Ammon's horn (tissue), 1 donor: ENCODE data around the gene CPED1.

Experiments
- DNase-seq: peaks from one replicate; pipeline ENCODE4 v3.0.0-alpha.2; 2016; ENCODE audit warnings: low spot score

Gene CPED1

DNA sequence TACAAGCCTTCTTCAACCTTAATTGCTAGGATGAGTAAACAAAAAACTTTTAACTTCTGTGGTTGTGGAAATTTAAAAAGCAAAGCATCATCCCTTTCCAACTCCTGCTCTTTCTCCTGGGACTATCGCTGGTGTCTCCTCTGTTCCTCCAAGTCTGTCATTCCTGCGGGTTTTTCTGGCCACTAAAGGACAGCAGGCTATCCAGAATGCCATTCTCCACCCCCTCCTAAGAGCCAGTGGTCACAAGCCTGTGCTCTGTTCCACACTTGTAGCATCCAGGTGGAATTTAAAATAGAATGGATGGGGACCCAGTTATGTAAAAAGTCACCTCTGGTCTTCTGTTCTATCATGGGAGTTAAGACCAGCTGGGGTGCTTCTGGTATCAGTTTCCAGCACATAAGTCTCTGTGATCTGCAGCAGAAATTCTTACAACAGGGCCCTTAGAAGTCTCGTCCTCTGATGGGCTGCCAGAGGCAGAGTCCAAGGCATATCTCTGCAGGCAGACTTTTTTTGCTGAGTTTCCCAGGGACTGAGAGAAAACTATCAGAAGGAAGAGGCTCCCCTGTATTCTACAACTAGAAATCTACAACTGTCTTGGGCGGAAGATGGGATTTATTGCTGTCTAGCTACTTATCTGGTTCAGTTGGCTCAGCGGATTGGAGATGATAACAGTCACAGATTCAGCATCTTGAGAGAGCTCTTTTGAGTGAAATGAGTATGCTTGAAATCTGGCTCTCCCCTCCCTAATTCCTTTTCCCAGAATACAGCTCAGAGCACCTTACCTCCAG lies 335.2 kb downstream of the CPED1 start:
- no peak for DNase-seq

DNA sequence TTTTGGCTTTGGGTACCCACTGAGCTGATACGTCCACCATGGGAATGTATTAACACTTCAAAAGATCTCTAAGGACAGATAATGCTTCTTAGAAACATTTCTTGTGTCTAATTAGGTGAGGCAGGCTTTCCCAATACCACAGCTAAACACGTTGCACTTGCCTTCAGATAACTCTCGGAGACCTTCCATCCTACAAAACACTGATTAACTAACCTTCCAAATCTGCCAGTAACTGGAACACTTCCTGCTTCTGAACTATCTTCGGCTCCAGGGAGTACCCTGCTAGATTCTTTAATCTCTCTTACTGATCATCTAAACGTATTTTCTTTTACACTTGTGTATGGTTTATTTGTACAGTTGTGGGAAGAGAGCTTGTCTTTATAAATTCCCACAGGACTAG lies 339.2 kb downstream of the CPED1 start:
- DNase-seq = no peak

DNA sequence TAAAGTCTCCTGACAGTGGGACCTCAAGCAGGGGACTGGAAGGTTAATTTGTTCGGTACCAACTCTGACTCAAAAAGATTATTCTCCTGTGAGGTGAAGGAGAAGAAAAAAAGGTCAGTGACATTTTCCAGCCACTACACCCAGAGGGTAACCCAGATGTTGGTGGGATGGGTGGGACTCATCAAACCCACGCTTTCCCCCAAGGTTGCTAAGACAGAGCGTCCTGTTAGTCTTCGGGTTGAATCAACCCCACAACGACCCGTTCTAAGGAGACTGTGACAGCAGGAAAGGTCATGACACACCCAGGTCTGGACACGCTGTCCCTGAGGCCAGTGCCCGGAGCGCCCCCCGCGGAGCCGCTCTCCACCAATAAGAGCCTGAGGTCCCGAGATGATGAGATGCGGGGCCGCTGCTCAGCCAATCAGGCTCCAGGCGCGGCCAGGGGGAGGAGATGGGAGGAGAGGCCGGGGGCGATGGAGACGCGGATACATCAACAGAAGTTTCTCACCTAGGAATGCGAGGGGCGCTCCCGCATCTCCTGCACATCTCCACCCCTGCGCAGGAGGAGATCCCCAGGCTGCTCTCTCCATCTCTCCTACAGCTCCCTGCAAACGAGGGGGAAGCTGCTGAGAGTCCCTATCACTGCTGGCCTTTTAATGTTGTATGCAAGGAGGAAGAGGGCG lies 340.1 kb downstream of the CPED1 start, which contains the start of gene WNT16:
WNT16 (plus strand) TSS at position 493 of the 683 bp plus-strand sequence. CDS start 293 bp downstream, outside the sequence.
- peak; percentile 8 for DNase-seq

DNA sequence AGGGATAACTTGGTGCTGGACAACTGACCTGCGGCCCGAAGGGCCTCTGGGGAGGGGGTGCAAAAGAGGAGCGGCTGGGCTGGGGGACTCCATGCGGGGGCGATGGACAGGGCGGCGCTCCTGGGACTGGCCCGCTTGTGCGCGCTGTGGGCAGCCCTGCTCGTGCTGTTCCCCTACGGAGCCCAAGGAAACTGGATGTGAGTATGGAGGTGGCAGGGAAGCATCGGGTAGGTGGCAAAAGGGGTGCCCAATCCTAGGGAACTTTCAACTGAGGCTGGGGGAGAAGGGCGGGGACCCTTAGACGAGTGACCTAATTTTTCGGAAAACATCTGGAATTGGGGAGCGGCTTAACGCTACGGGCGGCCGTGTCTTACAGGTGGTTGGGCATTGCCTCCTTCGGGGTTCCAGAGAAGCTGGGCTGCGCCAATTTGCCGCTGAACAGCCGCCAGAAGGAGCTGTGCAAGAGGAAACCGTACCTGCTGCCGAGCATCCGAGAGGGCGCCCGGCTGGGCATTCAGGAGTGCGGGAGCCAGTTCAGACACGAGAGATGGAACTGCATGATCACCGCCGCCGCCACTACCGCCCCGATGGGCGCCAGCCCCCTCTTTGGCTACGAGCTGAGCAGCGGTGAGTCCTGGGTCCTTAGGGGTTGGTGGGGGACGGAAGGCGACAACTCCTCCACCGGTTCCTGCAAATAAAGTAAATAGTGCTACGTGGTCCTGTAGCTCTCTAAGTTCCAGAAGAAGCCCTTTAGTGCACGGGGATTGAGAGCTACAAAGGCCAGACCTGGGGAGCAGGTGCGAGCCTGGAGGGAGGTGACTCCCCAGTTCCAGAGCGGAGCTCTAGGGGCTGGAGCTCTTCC lies 340.9 kb downstream of the CPED1 start:
- DNase-seq = no peak

DNA sequence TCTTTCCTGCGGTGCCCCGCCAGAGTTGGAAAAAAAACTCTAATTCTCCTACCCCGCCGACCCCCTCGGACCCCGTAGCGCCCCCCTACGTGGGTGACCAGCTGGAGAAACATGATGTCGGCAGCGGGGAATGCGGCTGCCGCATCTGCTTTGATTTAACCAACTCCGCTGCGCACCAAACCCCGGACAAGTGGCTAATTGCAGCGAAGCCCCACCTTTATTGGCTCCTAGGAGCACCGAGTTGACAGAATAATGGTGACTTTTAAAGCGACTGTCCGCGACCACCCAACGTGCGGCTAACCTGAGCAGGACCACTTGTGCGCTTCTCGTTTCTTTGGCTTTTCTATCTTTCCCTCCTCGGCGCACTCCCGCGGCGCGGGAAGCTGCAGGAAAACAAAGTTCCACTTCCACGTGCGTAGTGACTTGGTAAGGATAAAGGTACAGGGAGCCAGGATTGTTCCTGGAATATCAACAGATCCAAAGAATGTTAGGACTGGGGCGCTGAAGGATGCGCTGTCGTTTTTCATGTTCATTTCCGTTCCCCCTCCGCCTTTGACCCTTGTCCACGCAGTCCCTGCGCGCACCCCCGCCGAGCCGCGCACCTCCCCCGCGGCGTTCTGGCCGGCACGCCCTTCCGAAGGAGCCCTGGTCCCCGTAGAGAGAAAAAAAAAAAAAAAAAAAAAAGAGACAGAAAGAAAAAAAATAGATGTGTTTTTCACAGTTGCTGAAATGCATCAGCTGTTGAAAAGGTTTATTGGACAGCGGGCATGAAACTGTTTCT lies 341.7 kb downstream of the CPED1 start:
- DNase-seq = no peak

DNA sequence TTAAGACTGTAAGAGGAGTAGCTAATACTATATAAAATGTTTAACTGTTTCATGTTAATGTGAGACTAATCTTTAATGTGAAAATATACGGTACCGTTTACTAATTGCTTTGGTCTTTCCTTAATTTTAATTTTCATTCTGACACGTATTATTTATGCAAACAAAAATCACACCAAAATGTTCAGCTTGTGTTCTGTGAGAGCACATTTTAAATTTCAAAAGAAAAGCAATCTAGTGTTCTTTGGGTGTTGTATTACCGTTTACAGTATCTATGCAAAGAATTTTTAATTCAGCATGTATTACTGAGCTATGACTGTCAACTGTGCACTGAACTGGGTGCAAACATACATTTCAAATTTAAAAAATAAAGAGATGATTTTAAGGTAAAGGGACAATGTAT lies 342.5 kb downstream of the CPED1 start:
- DNase-seq = no peak

DNA sequence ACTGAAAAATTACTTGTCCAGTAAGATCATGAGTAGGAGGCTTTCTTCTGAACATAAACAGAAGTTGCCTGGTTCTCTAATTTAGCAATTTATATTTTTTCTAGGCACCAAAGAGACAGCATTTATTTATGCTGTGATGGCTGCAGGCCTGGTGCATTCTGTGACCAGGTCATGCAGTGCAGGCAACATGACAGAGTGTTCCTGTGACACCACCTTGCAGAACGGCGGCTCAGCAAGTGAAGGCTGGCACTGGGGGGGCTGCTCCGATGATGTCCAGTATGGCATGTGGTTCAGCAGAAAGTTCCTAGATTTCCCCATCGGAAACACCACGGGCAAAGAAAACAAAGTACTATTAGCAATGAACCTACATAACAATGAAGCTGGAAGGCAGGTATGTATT lies 343.1 kb downstream of the CPED1 start:
- DNase-seq = no peak

DNA sequence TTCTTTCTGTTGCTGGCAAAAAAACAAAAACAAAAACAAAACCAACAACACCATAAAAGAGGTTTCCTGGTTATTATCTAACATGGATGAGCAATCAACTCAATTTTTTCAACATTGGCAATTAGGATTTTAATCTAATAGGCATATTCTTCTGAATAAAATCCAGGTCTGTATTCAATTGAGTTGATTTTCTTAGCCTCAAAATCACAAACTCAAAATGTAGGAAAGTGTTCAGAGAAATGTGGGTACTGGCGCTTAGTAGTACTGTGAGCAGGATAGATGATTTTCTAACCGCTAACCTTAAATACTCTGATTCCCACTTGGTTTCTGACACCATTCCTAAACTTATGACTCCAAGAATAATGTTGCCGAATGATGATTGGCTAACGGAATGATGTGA lies 345.9 kb downstream of the CPED1 start:
- no peak for DNase-seq

DNA sequence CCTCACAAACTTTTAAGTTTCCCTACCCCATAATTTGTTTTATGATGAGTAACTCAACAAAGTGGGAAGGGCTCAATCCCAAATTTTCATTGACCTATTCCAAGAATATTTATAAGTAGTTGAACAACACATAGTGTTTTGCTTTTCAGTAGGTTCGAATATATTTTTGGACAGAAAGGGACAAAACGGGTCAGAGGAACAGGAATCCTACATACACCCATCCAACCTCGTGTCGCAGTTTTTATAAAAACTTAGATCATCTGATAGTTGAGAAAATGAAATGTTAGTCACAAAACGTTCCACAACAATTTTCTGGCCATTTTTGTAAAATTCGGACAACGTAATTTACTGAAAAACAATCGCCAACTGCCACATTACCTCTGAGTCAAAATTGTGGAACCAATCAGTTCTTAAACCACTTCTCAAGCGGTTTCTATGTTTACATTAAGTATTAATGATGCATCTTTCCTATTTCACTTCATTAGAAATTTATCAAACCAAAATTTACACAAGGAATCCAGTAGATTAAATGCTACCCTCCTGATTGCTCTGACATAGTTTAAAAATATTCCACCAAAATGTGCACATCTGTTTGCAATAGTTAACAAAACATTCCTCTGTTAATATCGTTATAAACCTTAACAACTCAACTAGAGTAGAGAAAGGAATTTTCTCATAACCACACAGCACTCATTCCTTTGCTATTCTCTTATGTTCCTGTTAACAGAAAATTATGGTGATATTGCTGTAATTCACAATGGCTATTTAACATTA lies 346.6 kb downstream of the CPED1 start:
- no peak for DNase-seq

DNA sequence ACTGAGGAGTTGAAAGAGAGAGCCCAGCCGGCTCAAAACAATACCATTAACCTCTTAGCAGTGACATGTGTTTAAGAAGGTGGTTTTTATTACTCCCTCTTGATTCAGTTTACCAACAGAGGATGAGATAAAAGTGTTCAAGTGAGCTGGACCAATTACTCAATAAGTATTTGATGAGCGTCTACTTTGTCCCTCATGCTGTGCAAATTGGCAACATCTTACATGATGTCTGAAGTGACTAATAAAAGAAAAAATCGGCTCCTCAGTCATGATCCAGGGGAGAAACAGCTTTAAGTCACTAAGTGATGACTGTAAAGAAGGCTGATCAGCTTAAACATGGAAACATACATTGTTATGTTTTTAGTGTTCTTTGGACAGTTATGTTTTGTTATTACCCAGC lies 348.1 kb downstream of the CPED1 start:
- no peak for DNase-seq

DNA sequence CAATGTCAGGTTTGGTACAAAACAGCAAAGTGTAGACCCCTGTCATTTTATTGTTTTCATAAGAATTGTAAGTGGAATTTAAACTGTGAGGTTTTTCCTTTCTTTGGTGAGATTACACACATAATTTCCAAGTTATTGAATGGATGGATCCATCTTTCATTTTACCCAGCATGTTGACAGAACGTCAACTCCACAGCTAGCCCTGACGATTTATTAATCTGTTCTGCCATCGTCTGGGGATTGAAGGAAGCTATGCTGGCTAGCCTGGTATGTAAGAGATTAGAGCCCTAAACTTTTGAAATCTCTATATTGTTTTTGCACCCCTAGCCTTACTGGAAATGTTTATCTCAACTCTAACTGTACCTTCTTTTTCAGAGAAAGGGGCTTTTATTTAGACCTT lies 348.9 kb downstream of the CPED1 start:
- DNase-seq = peak; percentile 43

DNA sequence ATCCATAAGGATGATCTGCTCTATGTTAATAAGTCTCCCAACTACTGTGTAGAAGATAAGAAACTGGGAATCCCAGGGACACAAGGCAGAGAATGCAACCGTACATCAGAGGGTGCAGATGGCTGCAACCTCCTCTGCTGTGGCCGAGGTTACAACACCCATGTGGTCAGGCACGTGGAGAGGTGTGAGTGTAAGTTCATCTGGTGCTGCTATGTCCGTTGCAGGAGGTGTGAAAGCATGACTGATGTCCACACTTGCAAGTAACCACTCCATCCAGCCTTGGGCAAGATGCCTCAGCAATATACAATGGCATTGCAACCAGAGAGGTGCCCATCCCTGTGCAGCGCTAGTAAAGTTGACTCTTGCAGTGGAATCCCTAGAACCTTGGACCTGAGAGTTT lies 350.6 kb downstream of the CPED1 start:
- DNase-seq = no peak

DNA sequence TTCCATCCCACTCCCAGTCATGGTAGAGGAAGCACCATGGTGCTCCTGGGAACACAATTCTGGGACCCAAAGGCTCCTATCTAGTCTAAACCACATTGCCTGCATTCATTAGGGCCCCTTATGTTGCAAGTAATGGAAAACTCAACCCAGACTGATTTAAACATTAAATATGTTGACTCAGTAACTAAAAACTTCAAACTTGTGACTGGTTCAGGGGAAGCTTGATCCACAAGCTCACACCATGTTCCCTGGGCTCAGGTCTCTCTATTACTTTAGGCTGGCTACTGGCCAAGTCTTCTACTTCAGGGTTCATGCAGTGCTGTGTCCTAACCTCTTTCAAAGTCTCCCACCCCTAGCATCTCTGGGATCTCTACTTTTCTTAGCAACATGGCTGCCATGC lies 353.4 kb downstream of the CPED1 start:
- no peak for DNase-seq

DNA sequence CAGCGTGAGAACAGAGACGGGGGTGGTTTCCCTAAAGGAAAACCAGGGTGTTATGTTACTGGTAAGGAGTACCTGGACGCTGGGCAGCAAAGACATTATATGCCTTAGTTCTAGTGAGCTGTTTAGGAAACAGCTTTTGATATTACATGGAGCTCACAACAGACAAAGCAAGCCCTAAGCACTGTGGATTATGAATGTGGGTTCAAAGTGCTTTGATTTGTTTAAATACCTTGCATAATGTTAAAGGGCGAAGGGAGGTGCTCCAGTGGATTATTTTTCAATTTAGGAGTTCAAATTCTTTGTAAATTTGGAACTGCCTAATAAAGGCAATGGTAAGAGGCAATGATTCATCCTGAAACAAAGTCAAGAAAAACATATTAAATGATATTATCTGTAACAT lies 354.1 kb downstream of the CPED1 start:
- DNase-seq = no peak

DNA sequence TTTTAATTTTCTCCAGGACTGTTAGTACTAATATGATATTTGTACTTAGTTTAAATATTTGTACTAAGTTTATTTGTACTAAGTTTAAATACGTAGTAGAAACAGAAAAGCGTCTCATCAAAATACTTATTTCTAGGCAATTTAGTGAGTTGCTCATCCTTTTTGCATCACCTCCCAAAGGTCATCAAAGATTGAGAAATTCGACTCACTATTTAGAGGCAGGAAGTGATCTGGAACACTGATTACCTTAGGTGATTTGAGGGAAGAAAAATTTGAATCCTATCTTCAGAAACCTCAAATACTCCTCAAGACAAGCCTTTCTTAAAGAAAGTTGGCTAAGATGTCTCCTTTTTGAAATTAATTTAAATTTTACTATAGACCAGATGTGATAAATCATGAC lies 354.8 kb downstream of the CPED1 start:
- no peak for DNase-seq

DNA sequence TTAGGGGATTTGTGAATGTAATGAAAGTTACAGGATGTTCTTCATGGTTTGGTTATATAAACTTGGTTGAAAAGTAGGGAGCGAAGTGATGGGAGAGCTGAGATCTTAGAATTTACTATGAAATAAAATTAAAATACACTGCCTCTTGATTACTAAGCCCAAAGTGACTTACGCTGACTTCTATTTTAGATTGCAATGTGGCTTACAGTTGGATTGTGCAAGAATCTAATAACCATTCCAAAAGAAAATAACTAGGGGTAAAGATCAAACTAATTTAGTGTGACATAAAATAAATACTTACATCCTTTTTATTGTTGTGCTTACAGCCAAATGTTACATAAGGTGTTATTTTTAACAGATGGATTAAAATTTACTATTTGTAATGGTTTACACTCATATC lies 355.6 kb downstream of the CPED1 start:
- no peak for DNase-seq

DNA sequence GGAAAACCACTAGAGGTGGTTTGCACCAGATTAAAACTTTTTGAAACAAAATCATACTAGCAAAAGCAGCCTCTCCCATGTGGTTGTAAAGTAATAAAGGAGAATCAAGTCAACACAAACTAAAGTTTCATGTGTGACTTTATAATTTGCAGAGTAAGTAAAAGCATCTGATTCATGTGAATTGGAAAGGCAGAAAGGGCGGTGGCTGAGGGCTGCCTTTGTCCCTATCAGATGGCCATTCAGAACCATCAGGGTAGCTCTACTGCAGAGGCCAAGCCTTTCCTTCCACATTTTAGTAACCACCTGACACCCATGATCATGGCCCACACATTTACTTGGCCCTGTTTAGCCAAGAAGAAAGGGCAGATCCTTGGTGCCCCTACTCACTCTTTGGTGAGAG lies 356.0 kb downstream of the CPED1 start:
- no peak for DNase-seq
